GM23338 (cell line): ENCODE data around the gene APMAP. TPM values are rescaled to one million over a fixed set of nuclear protein-coding genes. Genes with fewer than 3 reads are reported as not detected.

Source experiments
- ATAC-seq: fragments of 200-7000 bp; cut with Tn5 transposase; 3 replicates; pipeline ENCODE4 v1.9.1; 2020
- DNase-seq: peaks from one replicate; pipeline ENCODE4 v3.0.0-alpha.2; 2015; ENCODE audit warnings: low spot score
- H2AFZ ChIP-seq: fragments of 200-600 bp; sonication (generic); 2 replicates; pipeline ENCODE4 v1.8.0; 2016; ENCODE audit warnings: antibody characterized with exemption, mild to moderate bottlenecking, moderate library complexity
- H3F3A ChIP-seq: fragments of 200-600 bp; sonication (generic); replicated peaks from 2 replicates; pipeline ENCODE4 v1.8.0; 2017; ENCODE audit warnings: antibody characterized with exemption, mixed run types, low read depth
- H3K27ac ChIP-seq: fragments of 200-600 bp; sonication (generic); 2 replicates; pipeline ENCODE4 v1.6.1; 2016; ENCODE audit warnings: low read depth
- H3K27me3 ChIP-seq: fragments of 200-600 bp; sonication (generic); 2 replicates; pipeline ENCODE4 v1.8.0; 2016; ENCODE audit warnings: mild to moderate bottlenecking, mixed run types, moderate library complexity; ENCODE audit not compliant: insufficient read depth
- H3K36me3 ChIP-seq: fragments of 200-600 bp; sonication (generic); 2 replicates; pipeline ENCODE4 v1.8.0; 2016; ENCODE audit warnings: mild to moderate bottlenecking; ENCODE audit not compliant: insufficient read depth
- H3K4me1 ChIP-seq: fragments of 200-600 bp; sonication (generic); 2 replicates; pipeline ENCODE4 v1.8.0; 2016; ENCODE audit warnings: mild to moderate bottlenecking, moderate library complexity; ENCODE audit not compliant: insufficient read depth
- H3K4me2 ChIP-seq: fragments of 200-600 bp; sonication (generic); 2 replicates; pipeline ENCODE4 v1.7.1; 2017; ENCODE audit warnings: mixed run types
- H3K4me3 ChIP-seq: fragments of 200-600 bp; sonication (generic); 2 replicates; pipeline ENCODE4 v1.6.1; 2016; ENCODE audit warnings: mixed run types
- H3K79me2 ChIP-seq: fragments of 200-600 bp; sonication (generic); replicated peaks from 2 replicates; pipeline ENCODE4 v1.8.0; 2017; ENCODE audit warnings: mild to moderate bottlenecking; ENCODE audit not compliant: insufficient read depth
- H3K9me2 ChIP-seq: fragments of 200-600 bp; sonication (generic); 2 replicates; pipeline ENCODE4 v1.8.0; 2017; ENCODE audit not compliant: insufficient read depth
- H4K20me1 ChIP-seq: fragments of 200-600 bp; sonication (generic); replicated peaks from 2 replicates; pipeline ENCODE4 v1.8.0; 2017; ENCODE audit warnings: mild to moderate bottlenecking; ENCODE audit not compliant: insufficient read depth
- H3K27ac Mint-ChIP-seq: 2 replicates; pipeline ENCODE4 v1.8.0; 2020; ENCODE audit warnings: inconsistent platforms, mild to moderate bottlenecking, moderate library complexity, mixed read lengths
- H3K27me3 Mint-ChIP-seq: 3 replicates; pipeline ENCODE4 v1.8.0; 2022; ENCODE audit warnings: low read depth, mild to moderate bottlenecking, moderate library complexity, mixed read lengths, inconsistent platforms; ENCODE audit not compliant: insufficient read depth, poor library complexity
- H3K36me3 Mint-ChIP-seq: 3 replicates; pipeline ENCODE4 v1.8.0; 2021; ENCODE audit warnings: low read depth, mild to moderate bottlenecking, inconsistent platforms, moderate library complexity, mixed read lengths
- H3K4me1 Mint-ChIP-seq: 3 replicates; pipeline ENCODE4 v1.8.0; 2020; ENCODE audit warnings: mild to moderate bottlenecking, inconsistent platforms, mixed read lengths
- H3K4me3 Mint-ChIP-seq: 3 replicates; pipeline ENCODE4 v1.8.0; 2021; ENCODE audit warnings: moderate library complexity, mild to moderate bottlenecking, inconsistent platforms, mixed read lengths
- H3K9me3 Mint-ChIP-seq: 3 replicates; pipeline ENCODE4 v1.8.0; 2020; ENCODE audit warnings: moderate library complexity, mild to moderate bottlenecking, inconsistent platforms, mixed read lengths
- CREB1 ChIP-seq: fragments of 250-450 bp; sonication (Bioruptor Pico); IDR thresholded peaks from 2 replicates; pipeline ENCODE4 v1.5.0; 2020; ENCODE audit warnings: low read depth, mild to moderate bottlenecking, moderate library complexity
- EZH2 ChIP-seq: fragments of 200-600 bp; sonication (generic); IDR thresholded peaks from one replicate; pipeline ENCODE4 v1.8.0; 2017; ENCODE audit warnings: antibody characterized with exemption, mild to moderate bottlenecking, low read depth; ENCODE audit not compliant: unreplicated experiment
- EZH2phosphoT487 ChIP-seq: fragments of 200-600 bp; sonication (generic); IDR thresholded peaks from one replicate; pipeline ENCODE4 v1.8.1; 2018; ENCODE audit warnings: antibody characterized with exemption; ENCODE audit not compliant: unreplicated experiment
- JUNB ChIP-seq: IDR thresholded peaks from one replicate; pipeline ENCODE4 v1.6.1; 2016; ENCODE audit warnings: antibody characterized with exemption; ENCODE audit not compliant: unreplicated experiment
- POLR2AphosphoS5 ChIP-seq: IDR thresholded peaks from 2 replicates; pipeline ENCODE4 v1.6.1; 2016; ENCODE audit warnings: antibody characterized with exemption, low read depth
- REST ChIP-seq: IDR thresholded peaks from one replicate; pipeline ENCODE4 v1.6.1; 2018; ENCODE audit warnings: antibody characterized with exemption; ENCODE audit not compliant: unreplicated experiment
- STAT1 ChIP-seq: IDR thresholded peaks from one replicate; pipeline ENCODE4 v1.6.1; 2016; ENCODE audit warnings: antibody characterized with exemption; ENCODE audit not compliant: unreplicated experiment
- ZNF114 ChIP-seq: fragments of 250-450 bp; sonication (Bioruptor Pico); IDR thresholded peaks from 2 replicates; pipeline ENCODE4 v1.5.0; 2020; ENCODE audit warnings: mild to moderate bottlenecking, moderate library complexity
- ZNF331 ChIP-seq: fragments of 250-450 bp; sonication (Bioruptor Pico); IDR thresholded peaks from 2 replicates; pipeline ENCODE4 v1.5.0; 2020; ENCODE audit warnings: low read depth, mild to moderate bottlenecking, moderate library complexity
- ZNF462 ChIP-seq: fragments of 250-450 bp; sonication (Bioruptor Pico); IDR thresholded peaks from 2 replicates; pipeline ENCODE4 v1.5.0; 2020; ENCODE audit warnings: mild to moderate bottlenecking, moderate library complexity
- polyA plus RNA-seq: library from polyadenylated mRNA; unstranded; fragments of >200 nt; fragmentation: Nextera tagmentation; extraction: Ambion mirVana; gene quantifications from 2 replicates; pipeline ENCODE4 v1.2.1, GENCODE V29; 2016
- total RNA-seq: library from RNA; depleted of rRNA; stranded (reverse); fragments of >200 nt; shearing (Covaris generic); gene quantifications from 2 replicates; pipeline ENCODE4 v1.2.3, GENCODE V29; 2014
- TF ChIP-seq, protein P1 (sequence below), 2 experiments: fragments of 200-600 bp in 1 of 2; sonication (generic) in 1 of 2; conservative IDR thresholded peaks; 2 replicates each; pipeline versions ENCODE4 v1.5.1 to v1.6.1; 2016 to 2017; ENCODE audit warnings: antibody characterized with exemption in 2 of 2, low read depth in 2 of 2, mild to moderate bottlenecking in 2 of 2, moderate library complexity in 1 of 2

The APMAP gene
- total and polyA plus RNA-seq, 2 experiments from 2014 or later: 31.7 to 72.3 TPM

GRCh38 chr20:25021336-25021735 is 28.8 kb upstream of the APMAP start (continued):
- TF ChIP-seq, protein P1, sequence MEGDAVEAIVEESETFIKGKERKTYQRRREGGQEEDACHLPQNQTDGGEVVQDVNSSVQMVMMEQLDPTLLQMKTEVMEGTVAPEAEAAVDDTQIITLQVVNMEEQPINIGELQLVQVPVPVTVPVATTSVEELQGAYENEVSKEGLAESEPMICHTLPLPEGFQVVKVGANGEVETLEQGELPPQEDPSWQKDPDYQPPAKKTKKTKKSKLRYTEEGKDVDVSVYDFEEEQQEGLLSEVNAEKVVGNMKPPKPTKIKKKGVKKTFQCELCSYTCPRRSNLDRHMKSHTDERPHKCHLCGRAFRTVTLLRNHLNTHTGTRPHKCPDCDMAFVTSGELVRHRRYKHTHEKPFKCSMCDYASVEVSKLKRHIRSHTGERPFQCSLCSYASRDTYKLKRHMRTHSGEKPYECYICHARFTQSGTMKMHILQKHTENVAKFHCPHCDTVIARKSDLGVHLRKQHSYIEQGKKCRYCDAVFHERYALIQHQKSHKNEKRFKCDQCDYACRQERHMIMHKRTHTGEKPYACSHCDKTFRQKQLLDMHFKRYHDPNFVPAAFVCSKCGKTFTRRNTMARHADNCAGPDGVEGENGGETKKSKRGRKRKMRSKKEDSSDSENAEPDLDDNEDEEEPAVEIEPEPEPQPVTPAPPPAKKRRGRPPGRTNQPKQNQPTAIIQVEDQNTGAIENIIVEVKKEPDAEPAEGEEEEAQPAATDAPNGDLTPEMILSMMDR (conservative IDR thresholded peaks at IDR 0.05; ENCODE audit: low read depth in 2 of 2): no peak
- TF ChIP-seq STAT1 (no peak), CREB1 (CRISPR knock-in tag) (no peak), EZH2phosphoT487 (no peak), ZNF114 (no peak), REST (no peak), ZNF331 (CRISPR knock-in tag) (no peak), EZH2 (no peak)

DNA sequence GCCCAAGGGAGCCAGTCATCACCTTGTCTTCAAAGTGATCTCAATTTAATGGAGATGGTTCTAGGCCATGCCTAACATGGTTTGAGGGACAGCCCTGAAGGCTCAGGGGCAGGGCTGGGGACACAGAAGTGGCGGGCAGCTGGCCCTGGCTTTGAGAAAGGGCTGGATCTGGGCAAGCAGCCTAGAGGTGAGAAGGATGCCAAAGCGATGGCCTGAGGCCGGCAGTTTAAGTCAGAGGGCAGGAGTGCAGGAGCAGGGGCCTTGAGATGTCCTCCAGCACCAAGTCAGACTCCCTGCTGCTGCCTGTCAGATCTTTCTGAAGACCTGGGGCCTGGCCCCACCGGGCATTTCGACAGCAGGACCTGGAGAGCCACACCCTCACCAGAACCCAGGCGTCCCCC is 28.4 kb upstream of the APMAP start:
- H3K9me3 Mint-ChIP-seq: no peaks in the 10 kb centered on the region; the same call in 2 of the 3 replicates
- DNase-seq: no peak
- H3K27ac Mint-ChIP-seq: no peak overlapping the region
- Histone ChIP-seq H2AFZ (no peak overlapping the region), H3K4me3 (no peak overlapping the region), H3K9me2 (0 out of 2 replicates have a peak, but pooled peaks cover 15% of the 10 kb centered on the region), H3K79me2 (no peaks in the 10 kb centered on the region), H3K4me1 (no peaks in the 10 kb centered on the region; the same call in 1 of the 2 replicates), H3K36me3 (no peaks in the 10 kb centered on the region), H3F3A (no peaks in the 10 kb centered on the region), H3K4me2 (no peak overlapping the region), H4K20me1 (no peaks in the 10 kb centered on the region), H3K27ac (no peak overlapping the region), H3K27me3 (no peaks in the 10 kb centered on the region)
- H3K4me1 Mint-ChIP-seq: peaks cover 23% of the 10 kb centered on the region
- no peak for ATAC-seq
- no peak overlapping the region for H3K4me3 Mint-ChIP-seq
- peaks cover 16% of the 10 kb centered on the region for H3K27me3 Mint-ChIP-seq
- no peaks in the 10 kb centered on the region for H3K36me3 Mint-ChIP-seq
- TF ChIP-seq ZNF462: no peak
- TF ChIP-seq EZH2: no peak
- no peak for TF ChIP-seq POLR2AphosphoS5
- TF ChIP-seq JUNB: no peak
- TF ChIP-seq STAT1: no peak
- TF ChIP-seq, protein P1 (conservative IDR thresholded peaks at IDR 0.05; ENCODE audit: low read depth in 2 of 2): no peak
- no peak for TF ChIP-seq EZH2phosphoT487
